Superior temporal gyrus (tissue), 1 donor: ENCODE results near the gene VNN1.
"Not testable (repeated sequence)": the region's sequence is repeated elsewhere in the genome, so short reads cannot be mapped to it uniquely, and the experiment has no call there.

Experiments
- DNase-seq: peaks from one replicate; pipeline ENCODE4 v3.0.0-alpha.2; 2016; ENCODE audit errors: extremely low spot score

Gene VNN1

DNA sequence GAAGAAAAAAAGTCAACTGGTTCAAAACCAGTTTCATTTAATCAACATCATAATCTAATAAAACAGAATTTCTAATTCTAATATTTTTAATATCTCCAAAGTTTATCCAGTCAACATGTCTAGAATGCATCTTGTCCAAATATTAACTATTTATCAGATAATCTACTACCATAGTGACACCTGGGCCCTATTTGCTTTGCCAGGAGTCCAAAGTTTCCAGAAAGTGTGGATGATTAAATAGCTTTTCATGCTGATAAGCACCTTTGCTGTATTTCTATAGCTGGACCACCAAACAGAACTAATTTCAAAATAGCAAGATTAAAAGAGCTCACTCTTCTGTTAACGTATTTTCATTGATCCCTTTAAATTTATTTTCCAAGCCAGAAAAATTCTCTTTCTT is 42.6 kb downstream of the VNN1 start:
- DNase-seq = no peak

DNA sequence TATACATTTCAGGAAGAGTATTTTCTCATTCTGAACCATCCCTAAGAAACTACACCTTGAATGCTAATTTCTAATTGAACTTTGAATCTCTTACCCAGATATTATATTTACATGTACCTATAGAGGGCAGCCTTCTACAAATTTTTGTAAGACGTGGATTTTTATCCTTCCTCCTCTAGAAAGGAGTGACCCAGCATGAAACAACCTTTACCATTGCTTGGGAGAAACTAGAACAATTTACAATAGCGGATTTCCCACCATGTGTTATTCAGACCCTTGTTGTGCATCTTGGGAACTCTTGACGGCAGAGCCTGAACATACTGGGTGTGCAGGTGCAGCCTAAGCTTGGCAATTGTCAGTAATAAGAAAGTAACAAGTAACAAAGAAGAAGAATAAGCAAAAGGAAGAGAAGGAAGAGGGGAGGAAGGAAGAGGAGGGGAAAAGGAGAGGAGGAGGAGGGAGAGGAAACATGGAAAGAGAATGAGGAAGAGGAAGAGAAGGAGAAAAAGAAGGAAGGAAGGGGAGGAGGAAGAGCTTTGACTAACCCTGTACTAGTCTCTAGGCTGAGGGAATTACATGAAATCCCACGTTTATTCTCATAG is 44.1 kb downstream of the VNN1 start:
- DNase-seq = peak; percentile 73

DNA sequence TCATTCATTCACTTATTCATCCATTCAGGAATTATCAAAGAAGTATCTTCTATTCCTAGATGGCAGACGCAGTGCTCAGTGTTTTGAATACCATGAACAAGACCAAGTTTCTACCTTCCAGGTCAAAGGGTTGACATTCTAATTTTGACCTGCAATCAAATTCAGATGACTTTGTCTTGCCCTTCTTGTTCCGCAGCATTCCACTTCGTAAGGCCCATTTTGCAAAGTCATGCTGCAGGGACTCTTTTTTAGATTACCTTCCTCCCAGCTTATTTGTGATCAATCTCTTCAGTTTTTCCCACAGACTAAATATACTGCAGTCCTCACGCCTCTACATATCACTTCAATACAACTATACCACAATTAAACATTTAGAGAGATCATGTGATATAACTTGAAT is 47.7 kb downstream of the VNN1 start:
- no peak for DNase-seq

DNA sequence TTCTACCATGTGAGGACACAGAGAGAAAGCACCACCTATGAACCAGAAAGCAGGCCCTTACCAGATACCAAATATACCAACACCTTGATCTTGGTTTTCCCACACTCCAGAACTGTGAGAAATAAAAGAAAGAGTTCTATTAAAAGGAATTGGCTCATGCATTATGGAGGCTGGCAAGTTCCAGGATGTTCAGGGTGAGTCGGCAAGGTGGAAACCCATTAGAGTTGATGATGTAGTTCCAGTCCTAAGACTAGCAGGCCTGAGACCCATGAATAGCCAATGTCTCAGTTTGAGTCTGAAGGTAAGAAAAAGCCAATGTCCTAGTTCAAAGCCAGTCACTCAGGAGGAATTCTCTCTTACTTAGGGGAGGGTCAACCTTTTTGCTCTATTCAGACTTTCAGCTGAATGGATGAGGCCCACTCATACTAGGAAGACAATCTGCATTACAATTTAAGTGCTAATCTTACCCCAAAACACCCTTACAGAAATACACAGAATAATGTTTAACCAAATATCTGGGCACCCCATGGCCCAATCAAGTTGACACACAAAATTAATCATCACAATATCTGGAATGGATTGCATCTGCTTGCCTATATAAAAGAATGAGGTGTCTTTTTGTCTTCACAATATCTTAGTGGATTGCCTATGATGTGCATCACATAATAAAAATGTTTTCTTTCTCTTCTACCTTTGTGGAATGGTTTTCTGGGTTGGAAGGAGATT is 49.4 kb downstream of the VNN1 start:
- no peak for DNase-seq

DNA sequence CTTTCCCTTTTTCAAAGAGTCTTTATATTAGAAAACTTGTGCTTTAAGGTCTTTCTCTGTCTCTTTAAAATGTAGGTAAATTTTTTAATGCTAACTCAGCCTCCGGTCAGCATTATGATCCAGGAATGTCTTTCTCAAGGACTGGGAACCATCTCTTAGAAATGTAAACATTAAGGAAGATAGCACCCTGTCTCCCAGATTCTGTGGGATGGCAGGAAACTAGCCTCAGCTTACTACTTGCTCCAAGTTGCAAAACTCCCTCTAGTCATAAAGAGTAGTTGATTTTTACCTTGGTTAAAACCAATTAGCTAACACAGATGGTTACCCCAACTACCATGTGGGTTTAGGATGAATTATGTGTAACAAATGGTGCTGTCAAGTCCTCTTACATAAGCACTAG is 50.2 kb downstream of the VNN1 start:
- no peak for DNase-seq

DNA sequence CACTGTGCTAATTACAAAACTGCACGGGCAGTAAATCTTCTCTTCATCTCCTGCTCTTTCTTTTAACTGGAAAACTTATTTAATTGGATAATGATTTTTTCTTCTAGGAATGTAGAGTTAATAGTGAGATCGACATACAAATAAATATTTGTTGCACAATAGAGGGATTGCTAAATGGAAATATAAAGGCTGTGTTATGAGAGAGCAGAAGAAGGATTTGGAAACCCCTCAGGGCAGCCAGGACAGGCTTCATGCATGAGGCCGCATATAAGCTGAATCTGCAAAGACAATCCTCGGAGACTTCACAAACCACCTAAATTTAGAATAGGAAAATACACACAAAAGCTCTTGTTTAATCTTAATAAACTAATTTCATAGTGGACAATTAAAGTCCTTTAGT is 51.9 kb downstream of the VNN1 start:
- DNase-seq = no peak

DNA sequence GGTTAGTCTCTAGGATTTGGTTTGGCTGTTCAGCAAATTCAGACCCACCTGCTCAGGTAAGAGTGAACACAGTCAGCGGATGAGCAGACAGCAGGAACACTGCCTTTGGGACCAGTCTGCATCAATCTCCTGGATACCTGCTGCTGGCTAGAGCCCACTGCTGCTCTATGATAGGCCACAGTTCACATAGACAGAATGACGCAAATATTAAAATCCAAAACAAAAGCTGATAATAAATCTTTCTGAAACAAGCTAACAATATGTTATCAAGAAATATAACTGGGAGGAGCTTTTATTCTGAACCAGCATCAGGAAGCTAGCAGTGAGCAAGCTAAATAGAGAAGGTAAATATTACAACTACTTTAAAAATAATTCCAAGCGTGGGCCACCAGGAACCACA is 54.8 kb downstream of the VNN1 start, which contains the start of gene TAAR1:
TAAR1 (minus strand) TSS at position 101 of the 400 bp plus-strand sequence. CDS start 13,179 bp downstream, outside the sequence.
- DNase-seq = no peak

DNA sequence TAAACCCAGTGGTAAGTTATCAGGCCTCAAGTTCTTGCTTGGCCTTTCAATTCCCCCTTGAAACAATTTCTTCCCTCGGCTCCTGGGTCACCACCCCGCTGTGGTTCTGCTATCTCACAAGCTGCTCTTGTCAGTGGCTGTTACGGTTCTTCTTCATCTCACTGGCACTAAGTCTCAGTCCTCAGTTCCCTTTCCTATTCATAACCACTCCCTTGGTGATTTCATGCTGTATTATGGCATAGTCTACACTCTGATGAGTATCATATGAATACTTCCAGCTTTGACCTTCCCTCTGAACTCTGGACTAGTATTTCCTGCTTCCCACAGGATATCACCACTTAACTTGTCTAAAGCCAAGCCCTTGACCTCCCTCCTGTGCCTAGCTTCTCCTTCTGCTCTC is 62.8 kb downstream of the VNN1 start:
- DNase-seq = no peak

DNA sequence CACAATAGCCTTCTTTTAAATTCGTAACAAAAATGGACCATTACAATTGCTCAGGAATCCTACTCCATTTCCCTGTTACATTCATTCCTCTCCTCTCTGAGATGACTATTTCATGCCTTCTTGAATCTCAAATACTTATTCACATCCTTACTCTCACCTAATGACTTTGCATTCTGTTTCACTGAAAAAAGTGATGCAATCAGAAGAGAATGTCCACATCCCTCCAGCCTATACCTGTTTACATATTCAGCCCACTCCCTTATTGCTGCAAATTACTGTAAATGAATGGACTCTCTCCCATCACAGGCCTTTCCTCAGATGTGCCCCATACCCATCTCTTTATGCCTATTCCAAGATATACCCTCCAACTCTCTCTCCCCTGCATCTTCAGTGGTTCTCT is 63.4 kb downstream of the VNN1 start:
- DNase-seq = no peak

DNA sequence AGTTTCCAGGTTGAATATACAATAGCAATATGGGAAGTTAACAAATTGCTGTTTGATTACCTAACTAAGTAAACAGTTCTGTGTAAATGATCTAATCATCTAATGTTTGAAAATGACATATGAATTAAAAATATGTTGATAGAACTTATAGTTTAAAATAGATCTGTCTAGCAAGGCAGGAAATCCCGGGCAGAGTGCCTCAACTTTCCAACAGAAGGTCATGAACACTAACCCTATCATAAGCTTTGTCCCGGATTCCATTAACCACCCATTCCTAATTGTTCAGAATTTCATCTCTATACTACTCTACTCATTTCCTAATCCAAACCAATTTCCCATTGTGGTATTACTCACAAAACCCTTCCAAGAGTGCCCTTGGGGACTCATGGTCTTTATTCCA is 65.0 kb downstream of the VNN1 start:
- no peak for DNase-seq

DNA sequence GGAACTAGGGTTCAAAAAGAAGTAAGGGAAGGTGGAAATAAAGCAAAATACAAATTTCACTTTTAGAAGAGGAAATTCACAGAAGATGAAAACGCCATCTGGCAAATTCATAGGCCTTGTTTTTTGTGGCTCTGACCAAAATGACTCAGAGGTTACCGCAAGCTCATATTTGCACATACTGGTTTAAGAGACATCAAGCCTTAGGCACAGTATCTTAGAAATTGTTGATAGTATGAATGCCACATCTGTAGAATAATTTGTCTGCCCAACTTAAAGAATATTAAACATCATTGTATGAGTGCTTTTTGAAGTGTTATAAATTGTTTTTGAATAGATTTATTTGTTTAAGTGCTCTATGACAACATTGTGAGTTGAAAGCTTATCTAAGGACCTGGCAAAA is 65.5 kb downstream of the VNN1 start:
- DNase-seq = no peak

DNA sequence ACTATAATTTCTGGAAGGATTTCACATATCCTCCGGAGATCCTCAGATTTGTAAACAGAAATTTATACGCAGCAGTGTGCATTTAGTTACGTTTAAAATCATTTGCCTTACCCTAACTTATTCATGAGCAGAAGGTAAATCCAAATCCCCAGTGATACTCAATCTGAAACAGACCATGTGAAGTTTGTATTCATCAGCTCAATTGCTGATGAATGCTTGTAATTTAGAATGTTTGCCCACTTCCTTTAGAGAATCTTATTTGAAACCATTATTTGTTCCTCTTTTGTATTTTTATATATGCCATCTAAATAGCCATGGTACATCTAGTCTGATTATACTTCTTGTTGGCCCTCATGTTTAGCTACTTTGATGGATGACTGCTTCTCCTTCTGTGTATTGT is 70.3 kb downstream of the VNN1 start:
- no peak for DNase-seq

DNA sequence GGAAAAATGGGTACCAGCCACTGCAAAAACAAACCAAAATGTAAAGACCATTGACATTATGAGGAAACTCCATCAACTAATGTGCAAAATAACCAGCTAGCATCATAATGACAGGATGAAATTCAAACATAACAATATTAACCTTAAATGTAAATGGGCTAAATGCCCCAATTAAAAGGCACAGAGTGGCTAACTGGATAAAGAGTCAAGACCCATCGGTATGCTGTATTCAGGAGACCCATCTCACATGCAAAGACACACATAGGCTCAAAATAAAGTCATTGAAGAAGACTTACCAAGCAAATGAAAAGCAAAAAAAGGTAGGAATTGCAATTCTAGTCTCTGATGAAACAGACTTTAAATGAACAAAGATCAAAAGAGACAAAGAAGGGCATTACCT is 76.7 kb downstream of the VNN1 start:
- DNase-seq = not testable (repeated sequence)

DNA sequence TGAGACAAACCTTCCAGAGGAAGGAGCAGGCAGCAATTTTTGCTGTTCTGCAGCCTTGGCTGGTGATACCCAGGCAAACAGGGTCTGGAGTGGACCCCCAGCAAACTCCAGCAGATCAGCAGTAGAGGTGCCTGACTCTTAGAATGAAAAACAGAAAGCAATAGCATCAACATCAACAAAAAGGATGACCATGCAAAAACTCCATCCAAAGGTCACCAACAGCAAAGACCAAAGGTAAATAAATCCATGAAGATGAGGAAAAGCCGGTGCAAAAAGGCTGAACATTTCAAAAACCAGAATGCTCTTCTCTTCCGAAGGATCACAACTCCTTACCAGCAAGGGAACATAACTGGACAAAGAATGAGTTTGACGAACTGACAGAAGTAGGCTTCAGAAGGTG is 77.9 kb downstream of the VNN1 start:
- not testable (repeated sequence) for DNase-seq

DNA sequence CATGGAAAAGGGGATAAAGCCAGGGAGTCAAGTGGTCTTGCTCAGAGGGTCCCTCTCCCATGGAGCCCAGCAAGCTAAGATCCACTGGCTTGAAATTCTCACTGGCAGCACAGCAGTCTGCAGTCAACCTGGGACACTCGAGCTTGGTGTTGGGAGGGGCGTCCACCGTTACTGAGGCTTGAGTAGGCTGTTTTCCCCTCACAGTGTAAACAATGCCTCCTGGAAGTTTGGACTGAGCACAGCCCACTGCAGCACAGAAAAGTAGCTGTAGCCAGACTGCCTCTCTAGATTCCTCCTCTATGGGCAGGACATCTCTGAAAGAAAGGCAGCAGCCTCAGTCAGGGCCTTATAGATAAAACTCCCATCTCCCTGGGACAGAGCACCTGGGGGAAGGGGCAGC is 78.6 kb downstream of the VNN1 start:
- DNase-seq = not testable (repeated sequence)

DNA sequence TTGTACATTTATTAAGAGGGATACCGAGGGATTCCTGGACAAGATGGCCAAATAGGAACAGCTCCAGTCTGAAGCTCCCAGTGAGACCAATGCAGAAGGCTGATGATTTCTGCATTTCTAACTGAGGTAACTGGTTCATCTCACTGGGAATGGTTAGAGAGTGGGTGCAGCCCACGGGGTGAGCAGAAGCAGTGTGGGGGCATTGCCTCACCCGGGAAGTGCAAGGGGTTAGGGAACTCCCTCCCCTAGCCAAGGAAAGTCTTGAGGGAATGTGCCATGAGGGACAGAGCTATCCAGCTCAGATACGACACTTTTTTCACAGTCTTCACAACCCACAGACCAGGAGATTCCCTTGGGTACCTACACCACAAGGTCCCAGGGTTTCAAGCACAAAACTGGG is 79.1 kb downstream of the VNN1 start:
- no peak for DNase-seq

DNA sequence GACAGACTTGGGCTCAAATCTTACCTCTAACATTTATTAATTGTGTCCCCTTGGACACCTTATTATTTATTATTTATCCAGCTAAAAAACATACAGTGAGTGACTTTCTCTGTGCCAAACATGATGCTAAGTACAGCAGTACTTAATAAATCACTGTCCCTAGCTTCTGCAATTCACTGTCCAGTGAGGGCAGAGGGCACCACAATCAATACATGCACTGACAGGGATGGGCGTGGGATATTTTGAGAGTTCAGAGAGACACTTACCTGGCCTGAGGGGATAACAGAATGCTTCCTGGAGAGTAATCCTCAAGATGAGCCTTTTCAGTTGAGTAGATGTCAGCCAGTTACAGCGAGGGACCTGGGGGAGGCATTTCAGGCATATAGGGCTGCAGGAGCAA is 80.5 kb downstream of the VNN1 start:
- DNase-seq = no peak
